Neural cell (in vitro differentiated cells): Measurements from ENCODE around the gene ENTPD8.

ENCODE experiments used
- EP300 ChIP-seq: fragments of 450-650 bp; conservative IDR thresholded peaks from 2 replicates; pipeline ENCODE4 v1.6.1; 2014; ENCODE audit warnings: antibody characterized with exemption, mild to moderate bottlenecking, moderate library complexity; ENCODE audit not compliant: poor library complexity, severe bottlenecking
- EZH2 ChIP-seq: fragments of 200-600, 300-800 bp; shearing (Covaris generic), sonication (generic); IDR thresholded peaks from 2 replicates; pipeline ENCODE4 v1.6.1; 2014; ENCODE audit warnings: antibody characterized with exemption, low read length, borderline replicate concordance, mild to moderate bottlenecking; ENCODE audit not compliant: insufficient read depth, poor library complexity, severe bottlenecking
- POLR2AphosphoS5 ChIP-seq: IDR thresholded peaks from 2 replicates; pipeline ENCODE4 v1.6.1; 2012
- TF ChIP-seq, protein P1 (sequence below): fragments of 450-650 bp; IDR thresholded peaks from 2 replicates; pipeline ENCODE4 v1.5.1; 2014; ENCODE audit warnings: antibody characterized with exemption, mild to moderate bottlenecking, moderate library complexity; ENCODE audit not compliant: poor library complexity, severe bottlenecking
- TF ChIP-seq, protein P2 (sequence below): IDR thresholded peaks from 2 replicates; pipeline ENCODE4 v1.6.1; 2012; ENCODE audit warnings: borderline replicate concordance

DNA sequence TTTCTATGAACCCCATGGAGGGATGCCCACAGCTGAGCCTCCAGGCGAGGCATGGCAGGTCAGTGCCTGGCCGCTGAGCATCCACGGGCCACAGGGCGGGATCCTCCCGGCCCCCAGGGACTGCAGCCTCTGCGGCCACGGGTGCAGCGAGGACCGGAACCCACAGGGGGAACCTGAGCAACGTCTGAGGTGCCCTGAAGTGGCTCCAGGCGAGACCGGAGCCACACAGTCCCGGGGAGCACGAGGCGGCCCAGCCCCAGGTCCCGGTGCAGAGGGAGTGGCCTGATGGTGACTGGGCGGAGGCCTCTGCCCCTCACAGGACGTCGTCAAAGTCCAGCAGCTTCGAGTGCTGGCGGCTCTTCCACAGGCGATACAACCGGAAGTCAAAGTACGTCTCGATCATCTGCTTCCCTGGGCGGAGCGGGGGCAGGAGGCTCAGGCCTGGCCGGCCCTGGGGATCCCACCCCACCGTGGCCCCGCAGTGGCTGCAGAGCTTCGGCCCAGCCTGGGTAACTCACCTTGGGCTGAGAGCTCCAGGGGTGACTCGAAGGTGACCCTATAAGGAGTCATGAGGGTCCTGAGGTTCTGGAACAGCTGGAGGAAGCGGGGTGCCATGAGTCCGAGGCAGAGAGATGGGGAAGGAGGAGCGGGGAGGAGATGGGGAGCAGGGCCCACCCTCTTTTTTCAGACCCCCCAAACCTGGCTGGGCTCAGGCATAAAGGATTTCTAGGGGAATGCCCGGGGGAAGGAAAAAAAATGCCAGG lies 8.1 kb upstream of the ENTPD8 start:
- TF ChIP-seq EZH2 (no peak), POLR2AphosphoS5 (no peak), EP300 (no peak)
- TF ChIP-seq, protein P1, sequence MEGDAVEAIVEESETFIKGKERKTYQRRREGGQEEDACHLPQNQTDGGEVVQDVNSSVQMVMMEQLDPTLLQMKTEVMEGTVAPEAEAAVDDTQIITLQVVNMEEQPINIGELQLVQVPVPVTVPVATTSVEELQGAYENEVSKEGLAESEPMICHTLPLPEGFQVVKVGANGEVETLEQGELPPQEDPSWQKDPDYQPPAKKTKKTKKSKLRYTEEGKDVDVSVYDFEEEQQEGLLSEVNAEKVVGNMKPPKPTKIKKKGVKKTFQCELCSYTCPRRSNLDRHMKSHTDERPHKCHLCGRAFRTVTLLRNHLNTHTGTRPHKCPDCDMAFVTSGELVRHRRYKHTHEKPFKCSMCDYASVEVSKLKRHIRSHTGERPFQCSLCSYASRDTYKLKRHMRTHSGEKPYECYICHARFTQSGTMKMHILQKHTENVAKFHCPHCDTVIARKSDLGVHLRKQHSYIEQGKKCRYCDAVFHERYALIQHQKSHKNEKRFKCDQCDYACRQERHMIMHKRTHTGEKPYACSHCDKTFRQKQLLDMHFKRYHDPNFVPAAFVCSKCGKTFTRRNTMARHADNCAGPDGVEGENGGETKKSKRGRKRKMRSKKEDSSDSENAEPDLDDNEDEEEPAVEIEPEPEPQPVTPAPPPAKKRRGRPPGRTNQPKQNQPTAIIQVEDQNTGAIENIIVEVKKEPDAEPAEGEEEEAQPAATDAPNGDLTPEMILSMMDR, result no peak
- TF ChIP-seq, protein P2, sequence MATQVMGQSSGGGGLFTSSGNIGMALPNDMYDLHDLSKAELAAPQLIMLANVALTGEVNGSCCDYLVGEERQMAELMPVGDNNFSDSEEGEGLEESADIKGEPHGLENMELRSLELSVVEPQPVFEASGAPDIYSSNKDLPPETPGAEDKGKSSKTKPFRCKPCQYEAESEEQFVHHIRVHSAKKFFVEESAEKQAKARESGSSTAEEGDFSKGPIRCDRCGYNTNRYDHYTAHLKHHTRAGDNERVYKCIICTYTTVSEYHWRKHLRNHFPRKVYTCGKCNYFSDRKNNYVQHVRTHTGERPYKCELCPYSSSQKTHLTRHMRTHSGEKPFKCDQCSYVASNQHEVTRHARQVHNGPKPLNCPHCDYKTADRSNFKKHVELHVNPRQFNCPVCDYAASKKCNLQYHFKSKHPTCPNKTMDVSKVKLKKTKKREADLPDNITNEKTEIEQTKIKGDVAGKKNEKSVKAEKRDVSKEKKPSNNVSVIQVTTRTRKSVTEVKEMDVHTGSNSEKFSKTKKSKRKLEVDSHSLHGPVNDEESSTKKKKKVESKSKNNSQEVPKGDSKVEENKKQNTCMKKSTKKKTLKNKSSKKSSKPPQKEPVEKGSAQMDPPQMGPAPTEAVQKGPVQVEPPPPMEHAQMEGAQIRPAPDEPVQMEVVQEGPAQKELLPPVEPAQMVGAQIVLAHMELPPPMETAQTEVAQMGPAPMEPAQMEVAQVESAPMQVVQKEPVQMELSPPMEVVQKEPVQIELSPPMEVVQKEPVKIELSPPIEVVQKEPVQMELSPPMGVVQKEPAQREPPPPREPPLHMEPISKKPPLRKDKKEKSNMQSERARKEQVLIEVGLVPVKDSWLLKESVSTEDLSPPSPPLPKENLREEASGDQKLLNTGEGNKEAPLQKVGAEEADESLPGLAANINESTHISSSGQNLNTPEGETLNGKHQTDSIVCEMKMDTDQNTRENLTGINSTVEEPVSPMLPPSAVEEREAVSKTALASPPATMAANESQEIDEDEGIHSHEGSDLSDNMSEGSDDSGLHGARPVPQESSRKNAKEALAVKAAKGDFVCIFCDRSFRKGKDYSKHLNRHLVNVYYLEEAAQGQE, result no peak
